Prostate gland (tissue), 2 donors: Measurements from ENCODE around the gene TCERG1L. TPM values are rescaled to one million over a fixed set of nuclear protein-coding genes. Genes with fewer than 3 reads are reported as not detected.

Experiments
- DNase-seq: peaks from one replicate; pipeline ENCODE4 v3.0.0-alpha.2; 2019; ENCODE audit warnings: low spot score
- H3K27ac ChIP-seq, 2 donors: fragments of 200-600 bp; sonication (generic); 2 replicates each; pipeline ENCODE4 v1.5.1; 2017 to 2019
- H3K27me3 ChIP-seq: fragments of 200-600 bp; sonication (generic); replicated peaks from 2 replicates; pipeline ENCODE4 v1.5.1; 2019; ENCODE audit not compliant: insufficient read depth
- H3K36me3 ChIP-seq, 2 donors: fragments of 200-600 bp; sonication (generic); 1 replicate in 1 of 2; 2 replicates in 1 of 2; pipeline versions ENCODE4 v1.5.1 to v1.8.1; 2017 to 2019
- H3K4me1 ChIP-seq: fragments of 200-600 bp; sonication (generic); replicated peaks from 2 replicates; pipeline ENCODE4 v1.5.1; 2019
- H3K4me3 ChIP-seq, 2 donors: fragments of 200-600 bp; sonication (generic); 2 replicates each; pipeline ENCODE4 v1.5.1; 2017 to 2019
- H3K9me3 ChIP-seq: fragments of 200-600 bp; sonication (generic); 2 replicates; pipeline ENCODE4 v1.5.1; 2017
- CTCF ChIP-seq, 4 experiments: fragments of 200-600 bp in 2 of 4; fragments of 450-650 bp in 2 of 4; sonication (generic) in 2 of 4; IDR thresholded peaks; 1 replicate in 3 of 4; 2 replicates in 1 of 4; pipeline ENCODE4 v1.5.1; 2016 to 2019; ENCODE audit warnings: antibody characterized with exemption in 4 of 4, mild to moderate bottlenecking in 2 of 4, moderate library complexity in 2 of 4
- POLR2A ChIP-seq: fragments of 450-650 bp; IDR thresholded peaks from one replicate; pipeline ENCODE4 v1.6.1; 2016; ENCODE audit warnings: antibody characterized with exemption, mild to moderate bottlenecking
- POLR2AphosphoS5 ChIP-seq: sonication (generic); formaldehyde crosslinking; IDR thresholded peaks from one replicate; pipeline ENCODE4 v1.6.1; 2017; ENCODE audit warnings: antibody characterized with exemption
- WGBS: methylation state at CpG from one replicate; pipeline ENCODE4 v1.1.5; 2018; 5-methylcytosine and 5-hydroxymethylcytosine counted together
- intact Hi-C: fragments of 100-400 bp; cut with DNase I; formaldehyde crosslinking; loops from one replicate; pipeline ENCODE4 v1.14.2; 2022
- total RNA-seq, 2 donors: library from RNA; depleted of rRNA; stranded (reverse); fragments of >200 nt; gene quantifications; one replicate each; pipeline ENCODE4 v1.1.0, GENCODE V29; 2016

Gene TCERG1L
- total RNA-seq, 2 donors from 2014 or later, result 0.23 to 4.0 TPM

GRCh38 chr10:131258256-131258655, 53.3 kb downstream of the TCERG1L start:
- H3K4me1 ChIP-seq, result no peaks in the 10 kb centered on the region
- H3K27ac ChIP-seq, result no peak overlapping the region
- H3K36me3 ChIP-seq, result no peaks in the 10 kb centered on the region
- H3K27me3 ChIP-seq, result no peaks in the 10 kb centered on the region
- WGBS, result 94% methylated on average over 9 of the region's 9 CpGs
- no peak for DNase-seq
- no peak overlapping the region for H3K4me3 ChIP-seq
- TF ChIP-seq POLR2AphosphoS5 (no peak), POLR2A (no peak), CTCF (IDR thresholded peaks at IDR 0.05) (no peak)
- intact Hi-C loops, result no loop called here
- no peaks in the 10 kb centered on the region for H3K9me3 ChIP-seq

- intact Hi-C loops, result no loop called here
- Histone ChIP-seq H3K27ac (no peak overlapping the region), H3K36me3 (no peaks in the 10 kb centered on the region), H3K4me1 (no peaks in the 10 kb centered on the region), H3K9me3 (no peaks in the 10 kb centered on the region), H3K4me3 (no peak overlapping the region), H3K27me3 (no peaks in the 10 kb centered on the region)
- no peak for DNase-seq
- WGBS, result 81% methylated on average over 11 of the region's 11 CpGs
- TF ChIP-seq POLR2A (no peak), POLR2AphosphoS5 (no peak), CTCF (IDR thresholded peaks at IDR 0.05) (no peak)
Observed at GRCh38 chr10:131257027-131257426, 54.5 kb downstream of the TCERG1L start.

GRCh38 chr10:131254859-131255252, 56.7 kb downstream of the TCERG1L start:
- H3K4me1 ChIP-seq, result no peaks in the 10 kb centered on the region
- no peak overlapping the region for H3K4me3 ChIP-seq
- DNase-seq, result no peak
- no peak for TF ChIP-seq POLR2AphosphoS5
- TF ChIP-seq POLR2A, result no peak
- H3K27me3 ChIP-seq, result no peaks in the 10 kb centered on the region
- no peaks in the 10 kb centered on the region for H3K36me3 ChIP-seq
- 83% methylated on average over 4 of the region's 4 CpGs for WGBS
- H3K9me3 ChIP-seq, result no peaks in the 10 kb centered on the region
- no peak overlapping the region for H3K27ac ChIP-seq
- intact Hi-C loops, result no loop called here

GRCh38 chr10:131253931-131254858, 57.3 kb downstream of the TCERG1L start:
- Histone ChIP-seq H3K36me3 (no peaks in the 10 kb centered on the region), H3K9me3 (no peaks in the 10 kb centered on the region), H3K27me3 (no peaks in the 10 kb centered on the region), H3K4me1 (no peaks in the 10 kb centered on the region), H3K27ac (no peak overlapping the region), H3K4me3 (no peak overlapping the region)
- intact Hi-C loops, result no loop called here
- TF ChIP-seq POLR2A (no peak), POLR2AphosphoS5 (no peak), CTCF (IDR thresholded peaks at IDR 0.05) (no peak)
- WGBS, result 92% methylated on average over 22 of the region's 22 CpGs
- DNase-seq, result no peak

- no peak for TF ChIP-seq CTCF (IDR thresholded peaks at IDR 0.05)
- no peak for TF ChIP-seq POLR2AphosphoS5
- TF ChIP-seq POLR2A, result no peak
- Histone ChIP-seq H3K4me3 (no peak overlapping the region), H3K9me3 (no peaks in the 10 kb centered on the region), H3K27me3 (no peaks in the 10 kb centered on the region), H3K36me3 (no peaks in the 10 kb centered on the region), H3K27ac (no peak overlapping the region), H3K4me1 (no peaks in the 10 kb centered on the region)
- intact Hi-C loops, result no loop called here
- no peak for DNase-seq
- WGBS, result 87% methylated on average over 15 of the region's 21 CpGs
Observed at GRCh38 chr10:131252567-131253276, 58.8 kb downstream of the TCERG1L start.
